ENCODE data around the gene PXMP2.

DNA sequence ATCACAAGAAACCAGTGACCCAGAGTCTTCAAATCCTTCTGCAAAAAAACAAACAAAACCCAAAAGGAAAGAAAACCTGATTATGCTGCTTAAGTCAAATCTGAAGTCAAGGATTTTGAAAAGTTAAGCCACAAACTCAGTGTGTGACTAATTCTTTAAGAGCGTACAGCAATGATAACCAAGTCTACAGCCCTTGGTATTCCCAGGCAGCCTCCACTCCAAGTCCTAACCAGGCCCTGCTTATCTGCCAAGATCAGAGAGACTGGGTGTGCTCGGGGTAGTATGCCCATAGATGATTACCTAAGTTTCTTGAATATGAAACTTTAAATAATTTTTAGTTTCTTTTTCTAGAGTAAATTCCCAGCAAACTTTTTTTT lies 36.4 kb downstream of the PXMP2 start:
- TF ChIP-seq POLR2A (IDR thresholded peaks at IDR 0.05; ENCODE audit: low read depth) (no peak), EP300 (IDR thresholded peaks at IDR 0.05) (no peak)
- TF ChIP-seq, protein P1, sequence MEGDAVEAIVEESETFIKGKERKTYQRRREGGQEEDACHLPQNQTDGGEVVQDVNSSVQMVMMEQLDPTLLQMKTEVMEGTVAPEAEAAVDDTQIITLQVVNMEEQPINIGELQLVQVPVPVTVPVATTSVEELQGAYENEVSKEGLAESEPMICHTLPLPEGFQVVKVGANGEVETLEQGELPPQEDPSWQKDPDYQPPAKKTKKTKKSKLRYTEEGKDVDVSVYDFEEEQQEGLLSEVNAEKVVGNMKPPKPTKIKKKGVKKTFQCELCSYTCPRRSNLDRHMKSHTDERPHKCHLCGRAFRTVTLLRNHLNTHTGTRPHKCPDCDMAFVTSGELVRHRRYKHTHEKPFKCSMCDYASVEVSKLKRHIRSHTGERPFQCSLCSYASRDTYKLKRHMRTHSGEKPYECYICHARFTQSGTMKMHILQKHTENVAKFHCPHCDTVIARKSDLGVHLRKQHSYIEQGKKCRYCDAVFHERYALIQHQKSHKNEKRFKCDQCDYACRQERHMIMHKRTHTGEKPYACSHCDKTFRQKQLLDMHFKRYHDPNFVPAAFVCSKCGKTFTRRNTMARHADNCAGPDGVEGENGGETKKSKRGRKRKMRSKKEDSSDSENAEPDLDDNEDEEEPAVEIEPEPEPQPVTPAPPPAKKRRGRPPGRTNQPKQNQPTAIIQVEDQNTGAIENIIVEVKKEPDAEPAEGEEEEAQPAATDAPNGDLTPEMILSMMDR (IDR thresholded peaks at IDR 0.05): no peak

Data from esophagus muscularis mucosa (tissue), 4 donors.